ENCODE results near the gene NRTN. TPM values are rescaled to one million over a fixed set of nuclear protein-coding genes. Genes with fewer than 3 reads are reported as not detected.
A peak's percentile ranks its signal among the peaks of the same experiment; 100 is the strongest.

NRTN gene, protein sequence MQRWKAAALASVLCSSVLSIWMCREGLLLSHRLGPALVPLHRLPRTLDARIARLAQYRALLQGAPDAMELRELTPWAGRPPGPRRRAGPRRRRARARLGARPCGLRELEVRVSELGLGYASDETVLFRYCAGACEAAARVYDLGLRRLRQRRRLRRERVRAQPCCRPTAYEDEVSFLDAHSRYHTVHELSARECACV
- total RNA-seq (2014; rRNA removed; shearing (Covaris generic)) = not detected in 2 replicates
- not detected in 2 replicates for polyA plus RNA-seq (2016; fragmentation: Nextera tagmentation; extraction: Ambion mirVana)

DNA sequence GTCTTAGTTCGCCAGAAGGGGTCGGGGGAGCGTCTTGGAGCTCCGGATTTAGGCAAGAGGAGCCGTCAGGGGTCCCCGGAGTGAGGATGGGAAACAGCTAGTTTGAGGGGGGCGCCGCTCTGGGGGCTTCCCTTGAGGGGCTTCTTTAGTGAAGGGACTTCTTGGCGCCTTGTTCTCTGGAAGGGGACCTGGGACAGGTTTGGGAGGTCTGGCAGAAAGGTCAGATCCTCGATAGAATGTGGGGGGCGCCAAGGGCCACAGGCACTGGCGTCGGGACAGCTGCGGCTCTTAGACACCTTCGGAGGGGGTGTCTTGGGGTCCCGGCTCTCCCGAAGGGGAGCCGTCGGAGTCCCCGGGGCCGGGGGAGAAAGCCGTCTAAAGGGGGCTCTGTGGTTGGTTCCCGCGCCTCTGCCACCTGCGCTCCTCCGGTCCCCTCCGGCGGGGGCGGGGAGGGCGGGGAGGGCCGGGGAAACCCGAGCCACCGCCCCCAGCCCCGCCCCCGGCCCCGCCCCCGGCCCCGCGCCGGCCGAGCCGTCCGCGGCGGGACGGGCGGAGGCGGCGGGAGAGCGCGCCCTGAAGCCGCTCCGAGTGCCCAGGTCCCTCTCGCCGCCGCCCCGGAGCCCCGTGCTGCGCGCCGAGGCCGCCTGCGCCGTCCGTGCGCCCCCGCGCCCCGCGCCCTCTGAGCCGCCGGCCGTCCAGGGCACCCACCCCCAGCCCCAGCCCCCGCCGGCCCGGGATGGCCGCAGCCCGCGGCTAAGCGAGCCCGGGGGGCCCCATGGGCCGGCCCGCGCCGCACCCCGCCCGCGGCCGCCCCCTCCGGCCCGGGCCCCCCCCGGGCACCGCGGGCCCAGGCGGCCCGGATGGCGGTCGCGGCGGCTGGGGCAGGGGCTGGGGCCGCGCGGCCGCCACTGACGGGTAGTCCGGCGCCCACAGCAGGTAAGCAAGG, at the start of gene NRTN:
TSS of gene NRTN (plus strand) at position 552 of the 946 bp plus-strand sequence. CDS start 19,099 bp downstream, outside the sequence.
- H3K9me2 ChIP-seq (ENCODE audit: insufficient read depth) = no peaks in the 10 kb centered on the region
- no peaks in the 10 kb centered on the region for H3K79me2 ChIP-seq (ENCODE audit: insufficient read depth)
- H3K4me1 ChIP-seq (ENCODE audit: insufficient read depth) = no peaks in the 10 kb centered on the region
- no peak for DNase-seq
- peak within 1 kb of the TSS; percentile 80 for H2AFZ ChIP-seq
- H3K27ac ChIP-seq = no peak within 1 kb of the TSS
- no peaks in the 10 kb centered on the region for H3F3A ChIP-seq (ENCODE audit: insufficient read depth)
- no peaks in the 10 kb centered on the region for H3K9me3 ChIP-seq (ENCODE audit: low read depth)
- H3K9ac ChIP-seq = 0 out of 2 replicates have a peak within 1 kb of the TSS, but pooled peaks have one; percentile 36
- H3K4me2 ChIP-seq (ENCODE audit: unreplicated experiment) = peak within 1 kb of the TSS; percentile 85
- no peaks in the 10 kb centered on the region for H4K20me1 ChIP-seq (ENCODE audit: insufficient read depth)
- no peaks in the 10 kb centered on the region for H3K36me3 ChIP-seq (ENCODE audit: low read depth)
- 3 to 10% methylated on average over 23 to 68 of the region's 107 CpGs for WGBS, 2 experiments (ENCODE audit: low coverage in 1 of 2, low lambda C conversion rate in 2 of 2, missing lambda C conversion rate in 2 of 2)
- peak within 1 kb of the TSS; percentile 66 for H3K4me3 ChIP-seq
- H3K27me3 ChIP-seq (replicated peaks; ENCODE audit: insufficient read depth) = peaks cover 15% of the 10 kb centered on the region
- in situ Hi-C loops (cut with MboI) = loop anchor here (5.0 kb wide), 1 partner anchor 88 kb away; no protein-coding TSS in a partner anchor
- TF ChIP-seq EZH2phosphoT487 (IDR thresholded peaks at IDR 0.05; ENCODE audit: insufficient read depth, low read depth) = no peak
- peak; percentile 89 for TF ChIP-seq EZH2 (IDR thresholded peaks at IDR 0.05; ENCODE audit: insufficient read depth, poor library complexity, severe bottlenecking)

DNA sequence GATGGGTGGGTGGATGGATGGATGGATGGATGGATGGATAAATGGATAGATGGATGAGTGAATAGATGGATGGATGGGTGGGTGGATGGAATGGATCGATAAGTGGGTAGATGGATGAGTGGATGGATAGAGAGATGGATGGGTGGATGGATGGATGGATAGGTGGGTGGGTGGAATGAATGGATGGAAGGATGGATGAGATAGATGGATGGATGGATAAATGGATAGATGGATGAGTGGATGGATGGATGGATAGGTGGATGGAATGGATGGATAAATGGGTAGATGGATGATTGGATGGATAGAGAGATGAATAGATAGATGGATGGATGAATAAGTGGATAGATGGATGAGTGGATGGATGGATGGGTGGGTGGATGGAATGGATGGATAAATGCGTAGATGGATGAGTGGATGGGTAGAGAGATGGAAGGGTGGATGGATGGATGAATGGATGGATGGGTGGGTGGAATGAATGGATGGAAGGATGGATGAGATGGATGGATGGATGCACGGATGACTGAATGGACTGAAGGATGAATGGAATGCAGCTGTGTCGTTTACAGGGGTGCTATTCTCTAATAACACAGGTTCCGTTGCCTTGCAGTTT, 42.2 kb upstream of the NRTN start:
- in situ Hi-C loops (cut with MboI) = no loop called here
- 74 to 79% methylated on average over 5 of the region's 5 CpGs for WGBS, 2 experiments (ENCODE audit: low coverage in 1 of 2, low lambda C conversion rate in 2 of 2, missing lambda C conversion rate in 2 of 2)

DNA sequence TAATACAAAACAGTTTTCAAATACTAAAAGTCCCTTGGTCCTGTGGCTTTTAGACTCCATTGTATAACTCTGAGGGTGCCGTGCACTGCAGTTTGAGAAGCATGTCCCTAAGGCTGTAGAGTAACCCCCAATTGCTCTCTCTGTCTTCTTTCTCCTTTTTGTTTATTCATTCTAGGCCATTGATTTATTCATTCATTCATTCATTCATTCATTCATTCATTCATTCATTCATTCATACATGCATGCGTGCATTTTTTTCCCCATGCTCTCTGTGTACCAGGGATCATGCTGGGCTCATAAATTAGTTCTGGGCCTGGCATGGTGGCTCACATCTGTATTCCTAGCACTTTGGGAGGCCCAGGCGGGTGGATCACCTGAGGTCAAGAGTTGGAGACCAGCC, 39.6 kb upstream of the NRTN start:
- Histone ChIP-seq H3K4me3 (no peak overlapping the region), H3K4me1 (ENCODE audit: insufficient read depth) (no peaks in the 10 kb centered on the region), H3K9ac (no peak overlapping the region), H3K36me3 (ENCODE audit: low read depth) (no peaks in the 10 kb centered on the region), H3K9me2 (ENCODE audit: insufficient read depth) (no peaks in the 10 kb centered on the region), H3K4me2 (ENCODE audit: unreplicated experiment) (no peak overlapping the region), H2AFZ (no peak overlapping the region), H3K27ac (no peak overlapping the region), H3F3A (ENCODE audit: insufficient read depth) (no peaks in the 10 kb centered on the region), H4K20me1 (ENCODE audit: insufficient read depth) (no peaks in the 10 kb centered on the region), H3K27me3 (replicated peaks; ENCODE audit: insufficient read depth) (no peaks in the 10 kb centered on the region), H3K79me2 (ENCODE audit: insufficient read depth) (no peaks in the 10 kb centered on the region), H3K9me3 (ENCODE audit: low read depth) (no peaks in the 10 kb centered on the region)
- DNase-seq = no peak
- in situ Hi-C loops (cut with MboI) = no loop called here
- TF ChIP-seq EZH2 (IDR thresholded peaks at IDR 0.05; ENCODE audit: insufficient read depth, poor library complexity, severe bottlenecking) (no peak), EZH2phosphoT487 (IDR thresholded peaks at IDR 0.05; ENCODE audit: insufficient read depth, low read depth) (no peak)
- WGBS, 2 experiments (ENCODE audit: low coverage in 1 of 2, low lambda C conversion rate in 2 of 2, missing lambda C conversion rate in 2 of 2) = 77% methylated on average over 3 of the region's 3 CpGs

More for the DNA sequence above, 42.2 kb upstream of the NRTN start:
- no peaks in the 10 kb centered on the region for H4K20me1 ChIP-seq (ENCODE audit: insufficient read depth)
- H3K36me3 ChIP-seq (ENCODE audit: low read depth) = no peaks in the 10 kb centered on the region
- H3K9me2 ChIP-seq (ENCODE audit: insufficient read depth) = no peaks in the 10 kb centered on the region
- TF ChIP-seq EZH2phosphoT487 (IDR thresholded peaks at IDR 0.05; ENCODE audit: insufficient read depth, low read depth) (no peak), EZH2 (IDR thresholded peaks at IDR 0.05; ENCODE audit: insufficient read depth, poor library complexity, severe bottlenecking) (no peak)
- H3K4me1 ChIP-seq (ENCODE audit: insufficient read depth) = no peaks in the 10 kb centered on the region
- no peaks in the 10 kb centered on the region for H3K79me2 ChIP-seq (ENCODE audit: insufficient read depth)
- H3K4me3 ChIP-seq = no peak overlapping the region
- H3K9me3 ChIP-seq (ENCODE audit: low read depth) = no peaks in the 10 kb centered on the region
- H2AFZ ChIP-seq = no peak overlapping the region
- H3K27ac ChIP-seq = no peak overlapping the region
- no peaks in the 10 kb centered on the region for H3K27me3 ChIP-seq (replicated peaks; ENCODE audit: insufficient read depth)
- no peak overlapping the region for H3K4me2 ChIP-seq (ENCODE audit: unreplicated experiment)
- DNase-seq = no peak
- no peak overlapping the region for H3K9ac ChIP-seq
- no peaks in the 10 kb centered on the region for H3F3A ChIP-seq (ENCODE audit: insufficient read depth)

DNA sequence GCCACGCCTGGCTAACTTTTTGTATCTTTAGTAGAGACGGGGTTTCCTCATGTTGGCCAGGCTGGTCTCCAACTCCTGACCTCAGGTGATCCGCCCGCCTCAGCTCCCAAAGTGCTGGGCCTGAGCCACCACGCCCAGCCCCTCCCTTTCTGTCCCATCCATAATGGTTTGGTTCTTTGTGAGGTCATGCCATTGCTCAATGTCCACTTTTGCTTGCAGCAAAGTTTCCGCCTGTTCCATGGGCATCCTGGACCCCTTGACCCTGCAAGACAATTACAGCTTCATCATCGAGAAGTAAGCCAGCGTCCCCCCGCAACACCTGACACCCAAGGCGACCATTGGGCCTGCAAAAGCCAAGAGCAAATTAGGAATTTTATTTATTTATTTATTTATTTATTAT, 36.9 kb upstream of the NRTN start:
- in situ Hi-C loops (cut with MboI) = no loop called here
- no peak for DNase-seq
- 83 to 90% methylated on average over 10 of the region's 10 CpGs for WGBS, 2 experiments (ENCODE audit: low coverage in 1 of 2, low lambda C conversion rate in 2 of 2, missing lambda C conversion rate in 2 of 2)

More for the DNA sequence above, 36.9 kb upstream of the NRTN start:
- Histone ChIP-seq H3K79me2 (ENCODE audit: insufficient read depth) (no peaks in the 10 kb centered on the region), H3K27me3 (replicated peaks; ENCODE audit: insufficient read depth) (no peaks in the 10 kb centered on the region), H3K36me3 (ENCODE audit: low read depth) (no peaks in the 10 kb centered on the region), H3K27ac (no peak overlapping the region), H3K9me3 (ENCODE audit: low read depth) (no peaks in the 10 kb centered on the region), H3F3A (ENCODE audit: insufficient read depth) (no peaks in the 10 kb centered on the region), H4K20me1 (ENCODE audit: insufficient read depth) (no peaks in the 10 kb centered on the region), H3K4me1 (ENCODE audit: insufficient read depth) (no peaks in the 10 kb centered on the region), H3K9ac (no peak overlapping the region), H3K4me3 (no peak overlapping the region), H3K4me2 (ENCODE audit: unreplicated experiment) (no peak overlapping the region), H3K9me2 (ENCODE audit: insufficient read depth) (no peaks in the 10 kb centered on the region), H2AFZ (no peak overlapping the region)
- no peak for TF ChIP-seq EZH2 (IDR thresholded peaks at IDR 0.05; ENCODE audit: insufficient read depth, poor library complexity, severe bottlenecking)
- no peak for TF ChIP-seq EZH2phosphoT487 (IDR thresholded peaks at IDR 0.05; ENCODE audit: insufficient read depth, low read depth)

Measured in GM23248 (cell line).